DND-41 (cell line): ENCODE data around the gene PALM3.

Experiments
- EZH2 ChIP-seq: IDR thresholded peaks from 3 replicates; pipeline ENCODE4 v1.6.1; 2012; ENCODE audit warnings: borderline replicate concordance, low read depth, mild to moderate bottlenecking, moderate library complexity, low read length, inconsistent platforms; ENCODE audit not compliant: severe bottlenecking
- TF ChIP-seq, protein P1 (sequence below): IDR thresholded peaks from 2 replicates; pipeline ENCODE4 v1.5.1; 2012; ENCODE audit warnings: borderline replicate concordance, low read length, moderate library complexity, mild to moderate bottlenecking; ENCODE audit not compliant: poor library complexity, severe bottlenecking; ENCODE audit errors: extremely low read depth

DNA sequence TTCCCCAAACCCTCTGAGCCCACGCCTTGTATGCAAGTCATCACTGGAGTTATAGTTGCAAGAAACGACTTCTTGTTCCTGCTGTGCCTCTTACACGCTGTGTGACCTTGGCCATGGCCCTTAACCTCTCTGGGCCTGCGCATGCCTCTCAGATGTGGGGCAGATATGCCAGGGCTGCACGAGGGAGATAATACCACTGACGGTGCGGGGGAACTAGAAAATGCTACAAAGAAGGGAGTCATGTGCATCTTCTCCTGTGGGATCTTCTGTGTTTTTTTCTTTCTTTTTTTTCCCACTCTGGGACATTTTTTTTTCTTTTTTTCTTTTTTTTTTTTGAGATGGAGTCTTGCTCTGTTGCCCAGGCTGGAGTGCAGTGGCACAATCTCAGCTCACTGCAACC lies 33.0 kb upstream of the PALM3 start:
- TF ChIP-seq, protein P1, sequence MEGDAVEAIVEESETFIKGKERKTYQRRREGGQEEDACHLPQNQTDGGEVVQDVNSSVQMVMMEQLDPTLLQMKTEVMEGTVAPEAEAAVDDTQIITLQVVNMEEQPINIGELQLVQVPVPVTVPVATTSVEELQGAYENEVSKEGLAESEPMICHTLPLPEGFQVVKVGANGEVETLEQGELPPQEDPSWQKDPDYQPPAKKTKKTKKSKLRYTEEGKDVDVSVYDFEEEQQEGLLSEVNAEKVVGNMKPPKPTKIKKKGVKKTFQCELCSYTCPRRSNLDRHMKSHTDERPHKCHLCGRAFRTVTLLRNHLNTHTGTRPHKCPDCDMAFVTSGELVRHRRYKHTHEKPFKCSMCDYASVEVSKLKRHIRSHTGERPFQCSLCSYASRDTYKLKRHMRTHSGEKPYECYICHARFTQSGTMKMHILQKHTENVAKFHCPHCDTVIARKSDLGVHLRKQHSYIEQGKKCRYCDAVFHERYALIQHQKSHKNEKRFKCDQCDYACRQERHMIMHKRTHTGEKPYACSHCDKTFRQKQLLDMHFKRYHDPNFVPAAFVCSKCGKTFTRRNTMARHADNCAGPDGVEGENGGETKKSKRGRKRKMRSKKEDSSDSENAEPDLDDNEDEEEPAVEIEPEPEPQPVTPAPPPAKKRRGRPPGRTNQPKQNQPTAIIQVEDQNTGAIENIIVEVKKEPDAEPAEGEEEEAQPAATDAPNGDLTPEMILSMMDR, result no peak
- no peak for TF ChIP-seq EZH2
